Small intestine (tissue), 7 donors: ENCODE results near the gene NR2C2AP. TPM values are rescaled to one million over a fixed set of nuclear protein-coding genes. Genes with fewer than 3 reads are reported as not detected.

Experiments used
- DNase-seq, 2 donors: peaks; one replicate each; pipeline versions ENCODE4 v3.0.0 to v3.0.0-alpha.2; 2013
- FAIRE-seq: peaks from 2 replicates; lab custom pipeline; 2012; peaks lifted over from hg19 to GRCh38; lab: Jason Lieb, UNC
- H3K27ac ChIP-seq, 3 donors: one replicate each; pipeline ENCODE4 v1.5.1; 2013; ENCODE audit warnings: low read length in 2 of 3, mild to moderate bottlenecking in 2 of 3, control low read depth in 1 of 3, inconsistent platforms in 1 of 3, low read depth in 1 of 3, moderate library complexity in 1 of 3
- H3K27me3 ChIP-seq, 3 donors: one replicate each; pipeline ENCODE4 v1.6.1; 2013; ENCODE audit warnings: low read length in 3 of 3, inconsistent platforms in 1 of 3; ENCODE audit not compliant: control insufficient read depth in 3 of 3, insufficient read depth in 3 of 3
- H3K36me3 ChIP-seq, 3 donors: one replicate each; pipeline ENCODE4 v1.6.1; 2013; ENCODE audit warnings: low read length in 3 of 3, inconsistent platforms in 1 of 3, low read depth in 1 of 3, mild to moderate bottlenecking in 1 of 3, moderate library complexity in 1 of 3; ENCODE audit not compliant: control insufficient read depth in 3 of 3, insufficient read depth in 2 of 3
- H3K4me1 ChIP-seq, 3 donors: one replicate each; pipeline ENCODE4 v1.6.1; 2013; ENCODE audit warnings: low read length in 2 of 3, inconsistent platforms in 1 of 3, low read depth in 1 of 3, mild to moderate bottlenecking in 1 of 3, moderate library complexity in 1 of 3; ENCODE audit not compliant: control insufficient read depth in 3 of 3, insufficient read depth in 2 of 3
- H3K4me3 ChIP-seq, 3 donors: one replicate each; pipeline ENCODE4 v1.5.1; 2013; ENCODE audit warnings: low read length in 3 of 3, control low read depth in 1 of 3, inconsistent platforms in 1 of 3, low read depth in 1 of 3, mild to moderate bottlenecking in 1 of 3, moderate library complexity in 1 of 3
- H3K9me3 ChIP-seq, 2 donors: one replicate each; pipeline ENCODE4 v1.6.1; 2013; ENCODE audit warnings: low read depth in 1 of 2, low read length in 1 of 2; ENCODE audit not compliant: control insufficient read depth in 2 of 2, insufficient read depth in 1 of 2
- WGBS, 3 donors: extraction: QIAGEN DNeasy Blood & Tissue Kit; methylation state at CpG; one replicate each; pipeline ENCODE4 v1.1.7; 2013; 5-methylcytosine and 5-hydroxymethylcytosine counted together
- polyA plus RNA-seq, 4 donors: library from polyadenylated mRNA; stranded (reverse) in 3 of 4; unstranded in 1 of 4; fragments of 200-250 nt in 3 of 4; fragments of 120-200 nt in 1 of 4; gene quantifications; one replicate each; pipeline versions ENCODE4 v1.2.1 to v1.2.3, GENCODE V29; 2013
- donor health status: healthy with polysubstance abuse.
- donor health status: control.
- donor health status: control.
- donor health status: Bipolar disorder and iron deficiency.
- donor health status: healthy.

NR2C2AP gene
- polyA plus RNA-seq, 4 donors = 8.1 to 22.9 (median 15.9) TPM

- H3K4me3 ChIP-seq = no peak overlapping the region
- no peak for DNase-seq
- no peak overlapping the region for H3K27ac ChIP-seq
- H3K36me3 ChIP-seq = peaks cover 0 to 25% (median 4%) of the 10 kb centered on the region in 3 donors
- peaks cover 0 to 9% (median 4%) of the 10 kb centered on the region in 3 donors for H3K4me1 ChIP-seq
- FAIRE-seq = no peak
- 69 to 75% (median 70%) methylated on average over 13 of the region's 13 CpGs for WGBS, 3 donors
- peaks cover 0 to 2% of the 10 kb centered on the region in 2 donors for H3K9me3 ChIP-seq
- peaks cover 0 to 11% (median 3%) of the 10 kb centered on the region in 3 donors for H3K27me3 ChIP-seq
Observed at GRCh38 chr19:19204181-19204580, 967 bp upstream of the NR2C2AP start.

DNA sequence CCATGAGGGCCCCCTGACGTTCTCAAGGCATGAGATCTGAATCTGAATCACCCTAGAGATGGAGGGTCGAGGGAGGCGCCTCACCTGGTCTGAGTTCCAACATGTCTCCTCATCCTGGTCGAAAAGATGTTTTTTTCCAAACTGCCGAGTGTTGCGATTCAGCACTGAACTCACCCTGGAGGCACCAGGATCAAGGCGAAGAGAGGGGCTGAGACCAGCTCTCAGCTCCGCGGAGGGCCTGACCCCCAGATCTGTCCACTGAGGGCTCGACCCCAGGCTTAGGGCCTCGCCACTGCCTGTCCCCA is 555 bp downstream of the NR2C2AP start:
- Histone ChIP-seq H3K27me3 (peaks cover 0 to 11% (median under 1%) of the 10 kb centered on the region in 3 donors), H3K4me3 (peak overlapping the region in 2 of 3 donors; percentile 75 to 97), H3K9me3 (peaks cover 0 to 2% of the 10 kb centered on the region in 2 donors), H3K27ac (peak overlapping the region; percentile 50 to 79 (median 67)), H3K4me1 (peaks cover 0 to 9% (median 4%) of the 10 kb centered on the region in 3 donors), H3K36me3 (peaks cover 4 to 40% (median 4%) of the 10 kb centered on the region in 3 donors)
- DNase-seq = no peak
- WGBS, 3 donors = 2 to 13% (median 6%) methylated on average over 11 of the region's 11 CpGs
- no peak for FAIRE-seq

- FAIRE-seq (no peak), DNase-seq (no peak)
- H3K27ac ChIP-seq = no peak overlapping the region
- 65 to 75% (median 71%) methylated on average over 19 of the region's 19 CpGs for WGBS, 3 donors
- H3K36me3 ChIP-seq = peaks cover 4 to 47% (median 6%) of the 10 kb centered on the region in 3 donors
- H3K4me1 ChIP-seq = peaks cover 0 to 9% (median 4%) of the 10 kb centered on the region in 3 donors
- H3K4me3 ChIP-seq = peak overlapping the region in 2 of 3 donors; percentile 75 to 97
- H3K9me3 ChIP-seq = no peaks in the 10 kb centered on the region
- peaks cover 0 to 11% (median 0%) of the 10 kb centered on the region in 3 donors for H3K27me3 ChIP-seq
Observed at GRCh38 chr19:19201697-19202630, 1.2 kb downstream of the NR2C2AP start.

DNA sequence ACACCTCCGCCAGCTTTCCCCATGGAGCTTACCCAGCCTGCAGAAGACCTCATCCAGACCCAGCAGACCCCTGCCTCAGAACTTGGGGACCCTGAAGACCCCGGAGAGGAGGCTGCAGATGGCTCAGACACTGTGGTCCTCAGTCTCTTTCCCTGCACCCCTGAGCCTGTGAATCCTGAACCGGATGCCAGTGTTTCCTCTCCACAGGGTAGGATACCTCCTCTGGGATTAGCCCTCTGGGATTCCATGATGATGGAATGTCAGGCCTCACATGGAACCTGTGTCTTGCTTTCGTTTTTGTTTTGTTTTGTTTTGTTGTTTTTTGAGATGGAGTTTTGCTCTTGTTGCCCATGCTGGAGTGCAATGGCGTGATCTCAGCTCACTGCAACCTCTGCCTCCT is 9.3 kb downstream of the NR2C2AP start:
- 72 to 79% (median 77%) methylated on average over 5 of the region's 5 CpGs for WGBS, 3 donors
- Histone ChIP-seq H3K4me1 (peaks cover 3 to 9% (median 4%) of the 10 kb centered on the region in 3 donors), H3K27me3 (no peaks in the 10 kb centered on the region), H3K4me3 (no peak overlapping the region), H3K9me3 (no peaks in the 10 kb centered on the region), H3K27ac (peak overlapping the region in 1 of 3 donors; percentile 31), H3K36me3 (peaks cover 2 to 31% (median 2%) of the 10 kb centered on the region in 3 donors)
- FAIRE-seq (no peak), DNase-seq (no peak)

DNA sequence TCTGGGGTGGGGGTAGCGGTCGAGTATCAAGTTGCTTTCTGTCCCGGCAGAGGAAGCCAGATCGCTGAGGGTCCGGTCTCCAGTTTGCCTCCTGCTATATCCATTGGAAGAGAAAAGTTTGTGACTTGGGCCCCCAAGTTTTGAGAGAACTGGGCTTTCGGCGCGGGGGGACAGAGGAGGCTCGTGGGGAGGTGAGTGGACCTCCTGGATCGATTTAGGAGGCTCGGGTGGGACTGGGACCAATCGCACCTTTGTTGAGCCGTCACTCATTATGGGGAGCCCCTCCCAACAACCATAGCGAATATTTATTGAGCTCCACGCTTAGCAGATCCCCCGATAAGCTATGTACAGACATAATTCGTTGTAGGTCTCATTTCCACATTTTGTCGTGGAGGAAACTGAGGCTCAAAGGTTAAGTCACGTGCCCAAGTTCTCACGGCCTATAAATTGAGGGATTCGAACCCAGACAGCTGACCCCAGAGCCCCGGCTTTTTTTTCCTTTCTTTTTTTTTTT is 10.2 kb downstream of the NR2C2AP start:
- WGBS, 3 donors = 0 to 1% (median 0%) methylated on average over 21 to 22 of the region's 22 CpGs
- Histone ChIP-seq H3K4me1 (peaks cover 3 to 9% (median 4%) of the 10 kb centered on the region in 3 donors), H3K9me3 (no peaks in the 10 kb centered on the region), H3K4me3 (peak overlapping the region; percentile 73 to 79 (median 74)), H3K36me3 (peaks cover 0 to 26% (median 2%) of the 10 kb centered on the region in 3 donors), H3K27ac (peak overlapping the region; percentile 44 to 72 (median 60)), H3K27me3 (no peaks in the 10 kb centered on the region)
- FAIRE-seq (no peak), DNase-seq (peak in 1 of 2 donors; percentile 25)

DNA sequence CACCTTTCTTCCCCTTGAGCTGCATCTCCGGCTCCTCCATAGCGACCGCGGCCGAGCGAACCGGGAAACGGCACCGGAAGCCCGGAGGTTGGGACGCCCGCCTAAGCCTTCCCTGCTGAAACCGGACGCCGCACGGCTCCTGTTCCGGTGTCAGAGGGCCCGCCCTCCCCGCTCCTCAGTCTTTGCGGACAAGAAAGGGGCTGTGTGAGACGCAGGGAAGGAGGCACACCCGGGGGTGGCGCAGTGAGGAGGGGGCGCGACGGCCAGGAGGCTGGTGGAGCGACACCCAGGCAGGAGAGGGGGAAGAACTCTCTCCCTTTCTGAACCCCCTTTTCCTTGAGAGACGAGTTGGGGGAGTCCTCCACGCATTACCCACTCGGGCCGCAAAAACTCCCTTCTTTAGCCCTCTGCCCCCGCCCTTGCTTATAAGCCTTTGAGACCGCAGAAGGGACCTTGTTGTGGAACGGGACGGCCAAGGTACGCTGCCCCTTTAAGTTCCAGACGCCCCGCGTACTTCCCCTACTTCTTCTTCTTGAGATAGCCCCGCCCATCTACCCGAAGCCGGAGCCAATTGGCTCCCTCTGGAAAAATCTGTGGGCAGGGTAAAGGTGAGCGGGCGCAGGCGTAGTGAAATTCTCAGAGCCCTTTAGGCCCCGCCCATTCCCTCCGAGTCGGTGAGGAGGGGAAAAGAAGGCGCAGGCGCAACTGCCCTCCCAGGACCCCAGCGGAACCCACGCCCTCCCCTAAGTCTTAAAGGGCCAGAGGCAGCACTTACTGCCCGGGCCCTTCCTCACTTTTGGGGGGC is 10.9 kb downstream of the NR2C2AP start, which contains the start of the genes BORCS8 and RFXANK:
BORCS8 (minus strand) TSS at position 75 of the 805 bp plus-strand sequence; CDS start at position 40, 35 bp downstream.
RFXANK (plus strand) TSS at position 181 of the 805 bp plus-strand sequence. CDS start 1,689 bp downstream, outside the sequence.
- Histone ChIP-seq H3K9me3 (no peaks in the 10 kb centered on the region), H3K36me3 (peaks cover 0 to 19% (median 0%) of the 10 kb centered on the region in 3 donors), H3K4me3 (peak within 1 kb of the TSS; percentile 79 to 94 (median 89)), H3K27me3 (no peaks in the 10 kb centered on the region), H3K4me1 (peaks cover 3 to 9% (median 4%) of the 10 kb centered on the region in 3 donors), H3K27ac (peak within 1 kb of the TSS; percentile 98 to 100 (median 99))
- DNase-seq (peak; percentile 100), FAIRE-seq (no peak)
- WGBS, 3 donors = 0 to 1% (median 1%) methylated on average over 35 to 53 of the region's 53 CpGs

DNA sequence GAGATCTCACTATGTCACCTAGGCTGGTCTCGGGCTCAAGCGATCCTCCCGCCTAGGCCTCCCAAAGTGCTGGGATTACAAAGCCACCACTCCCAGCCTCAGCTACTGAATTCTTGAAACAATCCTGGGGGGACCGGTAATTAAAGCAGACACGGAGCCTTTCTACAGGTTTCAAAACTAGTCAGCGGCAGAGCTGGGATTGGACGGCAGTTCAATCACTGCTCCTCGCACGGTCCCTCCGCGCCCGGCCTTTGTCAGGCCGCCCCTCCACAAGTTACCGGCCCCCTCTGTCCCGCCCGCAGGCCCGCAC is 11.5 kb downstream of the NR2C2AP start:
- H3K36me3 ChIP-seq = peaks cover 0 to 17% (median 3%) of the 10 kb centered on the region in 3 donors
- WGBS, 3 donors = 0 to 1% (median 1%) methylated on average over 15 to 17 of the region's 17 CpGs
- peak overlapping the region; percentile 79 to 94 (median 89) for H3K4me3 ChIP-seq
- no peaks in the 10 kb centered on the region for H3K9me3 ChIP-seq
- H3K4me1 ChIP-seq = peaks cover 3 to 9% (median 4%) of the 10 kb centered on the region in 3 donors
- FAIRE-seq (no peak), DNase-seq (no peak)
- H3K27ac ChIP-seq = peak overlapping the region; percentile 98 to 100 (median 99)
- H3K27me3 ChIP-seq = no peaks in the 10 kb centered on the region
